NCI-H446 treated with DMSO at 0.1 percent for 48 hours (cell line): ENCODE results near the gene TESK2.
A peak's percentile ranks its signal among the peaks of the same experiment; 100 is the strongest.

Source experiments
- DNase-seq: peaks from one replicate; lab custom pipeline; 2025; lab: John Stamatoyannopoulos, UW

Gene TESK2

DNA sequence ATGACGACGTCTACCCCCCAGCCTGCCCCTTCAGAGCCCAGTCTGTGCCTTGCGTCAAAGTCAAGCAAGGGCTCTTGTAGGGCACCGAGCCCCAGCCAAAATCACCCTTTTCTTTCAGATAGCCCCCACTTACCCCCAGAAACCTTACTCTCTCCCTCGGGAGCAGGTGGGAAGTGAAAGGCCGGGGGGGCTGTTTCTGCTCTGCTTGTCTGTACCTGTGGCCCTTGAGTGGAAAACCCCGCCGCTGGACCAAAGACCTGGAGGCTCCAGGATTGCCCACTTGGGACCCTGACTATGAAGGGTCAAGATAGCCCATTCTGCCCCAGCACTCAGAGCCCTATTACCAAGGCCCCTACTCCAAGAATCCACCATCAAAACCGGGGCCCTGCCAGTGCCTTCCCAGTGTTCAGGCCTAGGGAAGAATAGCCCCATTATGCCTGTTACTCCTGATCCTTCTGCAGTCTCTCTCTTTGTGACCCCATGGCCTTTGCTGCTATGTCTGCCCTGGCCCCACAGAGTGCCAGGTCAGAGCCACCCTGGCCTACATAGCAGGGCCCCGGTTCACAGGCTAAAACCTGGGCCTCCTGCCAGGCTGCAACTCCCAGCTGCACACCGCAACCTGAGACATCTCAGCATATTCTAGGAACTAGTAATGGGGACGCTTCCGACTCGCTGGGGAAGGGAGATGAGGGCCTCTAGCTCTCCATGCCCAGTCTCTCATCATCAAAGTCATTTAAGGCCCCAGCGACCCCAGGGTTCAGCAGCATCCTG is 186.5 kb downstream of the TESK2 start:
- DNase-seq, result no peak

GRCh38 chr1:45303520-45304310 is 187.2 kb downstream of the TESK2 start:
- peak; percentile 94 for DNase-seq

DNA sequence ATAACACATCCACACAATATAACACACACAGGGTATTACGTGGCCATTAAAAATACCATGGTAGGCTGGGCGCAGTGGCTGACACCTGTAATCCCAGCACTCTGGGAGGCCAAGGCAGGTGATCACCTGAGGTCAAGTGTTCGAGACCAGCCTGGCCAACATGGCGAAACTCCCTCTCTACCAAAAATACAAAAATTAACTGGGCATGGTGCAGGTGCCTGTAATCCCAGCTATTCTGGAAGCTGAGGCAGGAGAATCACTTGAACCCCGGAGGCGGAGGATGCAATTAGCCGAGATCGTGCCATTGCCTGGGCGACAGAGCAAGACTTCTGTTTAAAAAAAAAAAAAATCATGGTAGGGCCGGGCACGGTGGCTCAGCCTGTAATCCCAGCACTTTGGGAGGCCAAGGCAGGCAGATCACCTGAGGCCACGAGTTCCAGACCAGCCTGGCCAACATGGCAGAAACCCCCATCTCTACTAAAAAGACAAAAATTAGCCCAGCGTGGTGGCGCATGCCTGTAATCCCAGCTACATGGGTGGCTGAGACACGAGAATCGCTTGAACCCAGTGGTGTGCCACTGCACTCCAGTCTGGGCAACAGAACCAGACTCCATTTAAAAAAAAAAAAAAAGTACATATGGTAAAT is 188.3 kb downstream of the TESK2 start:
- DNase-seq, result no peak

DNA sequence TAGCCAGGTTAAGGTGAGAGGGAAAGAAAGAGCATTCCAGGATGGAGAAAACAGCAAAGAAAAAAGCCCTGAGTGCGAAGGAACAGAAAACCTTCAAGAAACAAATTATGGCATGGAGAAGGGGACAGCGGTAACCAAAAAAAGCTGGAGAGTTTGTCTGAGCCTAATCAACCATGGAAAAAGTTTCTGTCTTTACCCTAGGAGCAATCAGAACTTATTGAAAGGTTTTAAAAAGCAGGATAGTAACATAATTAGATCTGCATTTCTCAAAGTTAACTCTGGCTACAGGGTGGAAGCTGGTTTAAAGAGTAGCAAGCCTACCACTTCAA is 190.3 kb downstream of the TESK2 start:
- no peak for DNase-seq

DNA sequence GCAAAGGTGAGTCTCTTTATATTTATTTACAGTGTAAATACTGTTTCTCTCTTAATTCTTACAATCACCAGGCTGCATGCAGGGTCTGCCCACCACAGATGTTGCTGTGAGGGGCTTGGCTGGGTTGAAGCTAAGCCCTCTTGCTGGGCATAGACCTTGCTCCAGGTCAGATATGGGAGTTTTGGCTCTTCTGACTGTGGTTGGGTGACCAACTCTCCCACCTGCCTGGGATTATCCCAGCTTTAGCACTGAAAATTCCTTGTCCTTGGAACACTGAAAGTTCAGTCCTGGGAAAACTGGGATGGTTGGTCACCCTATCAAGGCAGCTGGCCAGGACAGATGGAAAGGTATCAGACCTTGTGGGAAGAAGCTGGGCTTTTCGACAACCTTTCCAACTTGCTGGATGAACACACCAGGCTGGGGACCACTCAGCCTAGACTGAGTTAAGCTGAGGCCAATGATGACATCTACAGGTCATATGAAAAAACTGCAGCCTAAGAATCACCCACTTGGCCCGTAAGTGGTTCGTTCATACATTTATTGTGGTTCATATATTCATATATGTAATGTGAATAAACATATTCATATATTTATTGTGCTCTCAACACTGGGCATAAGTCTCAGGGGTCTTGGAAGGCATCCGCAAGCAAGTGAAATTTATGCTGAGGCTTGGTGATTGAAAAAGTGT is 190.8 kb downstream of the TESK2 start:
- DNase-seq, result peak; percentile 43

GRCh38 chr1:45299296-45299695 is 191.7 kb downstream of the TESK2 start:
- DNase-seq, result no peak

DNA sequence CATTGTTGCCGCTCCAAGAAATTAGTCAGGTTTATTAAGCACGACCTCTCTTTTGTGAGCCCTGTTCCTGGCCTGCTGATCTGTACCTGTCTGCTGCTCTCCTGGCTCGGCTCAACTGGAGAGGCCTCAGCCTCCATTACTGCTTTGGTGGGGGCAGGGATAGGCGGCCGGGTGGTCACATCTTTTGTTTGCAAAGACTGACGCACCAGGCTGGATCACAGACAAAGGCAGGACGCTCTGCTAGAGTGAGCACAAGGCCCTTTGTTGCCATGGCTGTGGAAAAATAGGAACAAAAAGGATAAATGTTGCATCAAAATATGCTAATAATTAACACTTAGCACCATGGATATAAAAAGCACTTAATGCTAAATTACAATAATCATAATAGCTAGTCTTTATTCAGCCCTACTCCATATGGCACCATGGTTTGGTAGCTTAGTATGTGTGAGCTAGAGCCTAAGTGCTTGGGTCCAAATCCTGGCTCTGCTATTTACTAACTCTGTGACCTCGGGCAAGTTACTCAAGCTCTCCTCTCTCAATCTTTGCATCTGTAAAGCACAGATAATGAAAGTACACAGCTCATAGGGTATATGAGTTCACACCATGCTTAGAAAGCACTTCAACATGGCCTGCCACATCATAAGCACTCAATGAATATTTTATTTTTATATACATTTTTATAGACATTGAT is 193.2 kb downstream of the TESK2 start:
- no peak for DNase-seq
